ENCODE data around the gene RAB11FIP4.

The RAB11FIP4 gene

DNA sequence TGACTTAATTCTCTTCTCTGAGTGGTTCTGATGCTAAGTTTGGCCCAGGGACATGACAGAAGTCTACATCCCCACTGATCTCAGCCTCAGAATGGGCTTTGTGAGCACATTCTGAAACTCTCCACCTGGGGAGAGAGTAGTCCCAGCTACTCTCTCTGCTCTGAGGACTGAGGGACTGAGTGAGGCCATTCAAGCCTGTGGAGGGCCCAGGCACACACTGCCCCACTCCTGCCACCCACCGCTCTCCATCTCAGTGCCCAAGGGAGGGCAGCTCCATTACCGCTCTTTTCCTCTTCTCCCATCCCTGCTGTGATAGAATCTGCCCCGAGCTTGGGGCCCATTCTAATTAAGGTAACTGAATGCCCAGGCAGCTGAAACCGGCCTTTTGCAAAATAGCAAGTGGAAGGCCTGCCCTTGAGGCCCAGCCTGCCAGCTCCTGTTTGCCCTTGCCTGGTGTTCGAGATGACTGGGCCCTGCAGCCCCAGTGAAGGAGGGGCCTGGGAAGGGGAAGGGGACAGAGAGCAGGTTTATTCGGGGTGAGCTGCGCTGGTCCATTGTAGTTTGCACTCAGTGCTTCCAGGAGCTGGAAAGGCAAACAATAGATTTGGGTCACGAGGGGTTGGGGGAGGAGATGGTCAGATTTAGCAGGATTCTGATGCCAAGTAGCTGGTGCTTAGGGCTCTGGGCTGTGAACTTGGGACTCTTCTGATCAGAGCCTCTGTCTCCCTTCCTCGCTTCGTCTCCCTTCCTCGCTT is 76.2 kb downstream of the RAB11FIP4 start:
- TF ChIP-seq, protein P1, sequence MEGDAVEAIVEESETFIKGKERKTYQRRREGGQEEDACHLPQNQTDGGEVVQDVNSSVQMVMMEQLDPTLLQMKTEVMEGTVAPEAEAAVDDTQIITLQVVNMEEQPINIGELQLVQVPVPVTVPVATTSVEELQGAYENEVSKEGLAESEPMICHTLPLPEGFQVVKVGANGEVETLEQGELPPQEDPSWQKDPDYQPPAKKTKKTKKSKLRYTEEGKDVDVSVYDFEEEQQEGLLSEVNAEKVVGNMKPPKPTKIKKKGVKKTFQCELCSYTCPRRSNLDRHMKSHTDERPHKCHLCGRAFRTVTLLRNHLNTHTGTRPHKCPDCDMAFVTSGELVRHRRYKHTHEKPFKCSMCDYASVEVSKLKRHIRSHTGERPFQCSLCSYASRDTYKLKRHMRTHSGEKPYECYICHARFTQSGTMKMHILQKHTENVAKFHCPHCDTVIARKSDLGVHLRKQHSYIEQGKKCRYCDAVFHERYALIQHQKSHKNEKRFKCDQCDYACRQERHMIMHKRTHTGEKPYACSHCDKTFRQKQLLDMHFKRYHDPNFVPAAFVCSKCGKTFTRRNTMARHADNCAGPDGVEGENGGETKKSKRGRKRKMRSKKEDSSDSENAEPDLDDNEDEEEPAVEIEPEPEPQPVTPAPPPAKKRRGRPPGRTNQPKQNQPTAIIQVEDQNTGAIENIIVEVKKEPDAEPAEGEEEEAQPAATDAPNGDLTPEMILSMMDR (conservative IDR thresholded peaks at IDR 0.05) = no peak
- H3K27ac ChIP-seq = peak overlapping the region; percentile 78

DNA sequence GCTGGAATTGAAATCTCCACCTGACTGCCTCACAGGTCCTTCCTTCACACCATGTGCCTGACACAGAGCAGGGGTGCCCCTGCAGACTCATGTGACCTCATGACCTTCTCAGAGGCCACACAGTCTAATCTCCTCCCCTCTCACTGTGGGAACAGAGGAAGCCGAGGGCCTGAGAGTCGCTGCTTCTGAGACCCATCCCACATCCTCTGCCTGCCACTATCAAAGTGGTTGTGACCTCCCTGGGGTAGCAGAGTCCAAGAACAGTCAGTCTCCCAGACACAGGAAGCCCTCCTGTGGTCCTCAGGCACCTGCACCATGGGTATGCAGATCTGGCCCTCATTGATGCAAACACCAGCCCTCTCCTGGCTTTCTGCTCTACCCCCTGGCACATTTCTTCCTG is 78.5 kb downstream of the RAB11FIP4 start:
- H3K27ac ChIP-seq = no peak overlapping the region
- TF ChIP-seq, protein P1 (conservative IDR thresholded peaks at IDR 0.05) = no peak

DNA sequence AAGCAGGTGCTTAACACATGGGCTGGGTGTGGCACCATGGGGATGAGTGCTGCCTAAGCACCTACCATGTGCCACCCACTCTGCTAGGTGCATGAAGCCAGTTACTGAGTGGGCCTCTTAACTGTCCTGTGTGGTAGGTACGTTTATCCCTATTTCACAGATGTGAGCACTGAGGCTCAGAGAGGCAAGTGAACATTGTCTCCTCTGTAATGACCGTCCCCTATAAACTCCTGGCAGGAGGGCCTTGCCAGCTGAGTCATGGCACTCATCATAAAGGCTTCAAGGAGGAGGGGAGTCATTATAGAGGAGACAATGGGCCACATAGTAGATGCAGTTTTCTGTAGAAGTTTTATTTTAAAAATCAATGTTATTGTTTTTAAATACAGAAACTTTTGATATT is 79.1 kb downstream of the RAB11FIP4 start:
- TF ChIP-seq, protein P1 (conservative IDR thresholded peaks at IDR 0.05) = no peak
- no peak overlapping the region for H3K27ac ChIP-seq

DNA sequence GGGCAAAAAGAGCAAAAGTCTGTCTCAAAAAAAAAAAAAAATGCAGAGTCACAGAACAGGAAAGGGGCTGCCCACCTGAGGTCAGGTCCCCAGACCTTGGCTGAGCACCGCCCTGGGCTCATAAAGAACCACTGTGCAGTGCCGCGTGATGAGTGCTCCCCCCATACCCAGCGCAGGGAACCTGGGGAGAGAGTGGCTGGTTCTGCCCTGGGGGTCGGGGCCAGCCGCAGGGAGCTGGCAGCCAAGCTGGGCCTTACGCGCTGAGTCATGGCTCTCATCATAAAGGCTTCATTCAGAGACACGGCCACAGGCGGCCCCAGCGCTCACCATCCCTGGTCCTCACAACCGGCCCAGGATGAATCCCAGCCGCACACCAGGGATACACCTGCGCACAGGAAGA is 80.7 kb downstream of the RAB11FIP4 start:
- H3K27ac ChIP-seq = no peak overlapping the region
- TF ChIP-seq, protein P1 (conservative IDR thresholded peaks at IDR 0.05) = no peak

DNA sequence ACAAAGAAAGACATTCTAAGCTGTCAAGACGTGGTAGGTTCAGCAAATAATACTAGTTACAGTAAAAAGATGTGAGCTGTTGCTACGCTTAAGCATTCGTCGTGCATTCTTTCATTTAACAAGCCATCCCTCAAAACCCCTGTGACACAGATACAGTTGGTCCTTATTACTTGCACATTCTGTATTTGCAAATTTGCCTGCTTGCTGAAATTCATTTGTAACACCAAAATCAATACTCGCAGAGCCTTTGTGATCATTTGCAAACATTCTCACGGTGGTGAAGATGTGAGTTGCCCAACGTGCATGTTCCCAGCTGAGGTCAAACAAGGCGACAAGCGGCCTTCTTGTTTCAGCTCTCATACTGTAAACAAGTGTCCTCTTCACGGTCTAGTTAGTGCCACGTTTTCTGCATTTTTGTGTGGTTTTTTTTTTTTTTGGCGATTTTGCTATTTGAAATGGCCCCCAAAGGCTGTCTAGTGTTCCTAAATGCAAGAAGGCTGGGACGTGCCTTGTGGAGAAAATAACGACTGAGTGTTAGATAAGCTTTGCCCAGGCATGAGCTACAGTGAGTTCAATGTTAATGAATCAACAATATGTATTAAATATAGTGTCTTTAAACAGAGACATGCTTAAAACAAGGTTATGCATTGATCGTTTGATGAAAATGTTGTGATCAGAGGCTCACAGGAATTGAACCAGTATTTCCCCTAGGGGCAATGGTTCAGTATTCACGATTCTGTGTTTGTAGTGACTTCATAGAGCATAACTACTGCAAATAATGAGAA is 84.1 kb downstream of the RAB11FIP4 start:
- TF ChIP-seq, protein P1 (conservative IDR thresholded peaks at IDR 0.05) = no peak
- no peak overlapping the region for H3K27ac ChIP-seq

DNA sequence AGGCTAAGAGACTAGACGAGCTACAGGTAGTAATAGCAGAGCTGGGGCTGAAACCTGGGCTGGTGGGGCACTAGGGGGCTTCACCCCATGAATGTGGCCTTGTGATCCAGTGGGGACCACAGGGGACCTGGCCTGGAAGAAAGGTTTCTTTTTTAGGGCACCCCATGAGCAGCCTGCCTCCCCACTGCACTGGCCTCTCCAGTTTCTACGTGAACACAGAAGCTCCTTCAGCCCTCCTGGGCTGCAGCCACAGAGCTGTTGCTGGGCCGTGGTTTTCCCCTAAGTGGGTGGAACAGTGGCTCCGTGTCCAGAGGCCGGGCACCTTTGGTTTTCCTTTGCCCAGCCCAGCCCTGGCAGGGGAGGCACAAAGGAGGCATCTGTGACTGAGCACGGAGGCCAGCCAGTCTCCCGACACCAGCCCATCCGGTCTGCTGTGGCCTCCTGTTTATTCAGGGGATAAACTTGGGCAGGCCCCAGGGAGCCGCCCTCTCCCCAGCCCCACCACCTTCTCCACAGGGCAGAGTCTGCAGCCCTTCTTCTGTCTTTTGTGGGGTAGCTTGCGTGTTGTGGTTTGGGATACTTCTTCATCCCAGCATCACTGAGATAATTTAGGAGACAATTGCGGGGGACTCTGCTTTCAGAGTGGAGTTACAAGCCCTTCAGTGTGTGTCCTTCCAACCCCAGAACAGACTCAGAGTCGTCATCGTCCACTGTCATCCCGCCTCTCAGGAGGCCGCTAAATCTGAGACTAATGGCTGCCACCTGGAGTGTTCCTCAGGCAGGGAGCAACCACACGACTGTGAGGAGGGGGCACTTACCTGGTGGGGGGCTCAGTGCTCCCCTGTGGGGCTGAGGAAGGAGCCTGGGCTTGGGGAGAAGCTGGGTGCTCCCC is 85.3 kb downstream of the RAB11FIP4 start:
- TF ChIP-seq, protein P1 (conservative IDR thresholded peaks at IDR 0.05) = no peak
- H3K27ac ChIP-seq = no peak overlapping the region
